ENCODE measurements around the gene DNAJB8.

- TF ChIP-seq EZH2 (IDR thresholded peaks at IDR 0.05; ENCODE audit: low read length, unreplicated experiment) (no peak), CTCF (conservative IDR thresholded peaks at IDR 0.05; ENCODE audit: low read depth, low read length) (no peak)
Measured at GRCh38 chr3:128498127-128498626, 31.5 kb upstream of the DNAJB8 start.

Measured in PC-3 (cell line).